Ovary (tissue), 3 donors: ENCODE measurements around the gene GPS1.

ENCODE experiments used
- CTCF ChIP-seq, 3 donors: fragments of 450-650 bp in 2 of 3; fragments of 200-600 bp in 1 of 3; IDR thresholded peaks; one replicate each; pipeline versions ENCODE4 v1.5.1 to v1.8.0; 2016 to 2022; ENCODE audit warnings: antibody characterized with exemption in 3 of 3, mild to moderate bottlenecking in 1 of 3
- EP300 ChIP-seq: sonication (generic); formaldehyde crosslinking; IDR thresholded peaks from one replicate; pipeline ENCODE4 v1.6.1; 2017; ENCODE audit warnings: antibody characterized with exemption
- POLR2A ChIP-seq: fragments of 450-650 bp; IDR thresholded peaks from one replicate; pipeline ENCODE4 v1.6.1; 2017; ENCODE audit warnings: antibody characterized with exemption, mild to moderate bottlenecking, moderate library complexity
- donor health status: DM: no; HTN: no; CAD: no.

- TF ChIP-seq CTCF (IDR thresholded peaks at IDR 0.05) (no peak), POLR2A (no peak), EP300 (no peak)
These were observed 26.1 kb upstream of the GPS1 start for GRCh38 chr17:82025401-82026107.
